ENCODE results near the gene PTPRN2.

GRCh38 chr7:158005531-158005930 is 582.1 kb downstream of the PTPRN2 start:
- TF ChIP-seq CTCF (IDR thresholded peaks at IDR 0.05) (no peak), POLR2A (IDR thresholded peaks at IDR 0.05) (no peak), EP300 (IDR thresholded peaks at IDR 0.05) (no peak)

All from sigmoid colon (tissue), 4 donors.